Right cardiac atrium (tissue), 5 donors: ENCODE data around the gene MIAT. TPM values are rescaled to one million over a fixed set of nuclear protein-coding genes. Genes with fewer than 3 reads are reported as not detected.

Experiments
- ATAC-seq, 2 donors: fragments of 200-7000 bp; cut with Tn5 transposase; one replicate each; pipeline versions ENCODE4 v1.8.0 to v1.9.1; 2020; ENCODE audit warnings: moderate library complexity in 2 of 2, mild to moderate bottlenecking in 1 of 2
- DNase-seq, 3 donors: peaks; one replicate each; pipeline ENCODE4 v3.0.0-alpha.2; 2020
- H3K27ac ChIP-seq: one replicate; pipeline ENCODE4 v1.5.1; 2013; ENCODE audit warnings: mild to moderate bottlenecking, low read length, control low read depth, moderate library complexity
- H3K27me3 ChIP-seq: one replicate; pipeline ENCODE4 v1.6.1; 2013; ENCODE audit not compliant: control insufficient read depth, insufficient read depth
- H3K4me1 ChIP-seq: one replicate; pipeline ENCODE4 v1.6.1; 2013; ENCODE audit warnings: low read length; ENCODE audit not compliant: control insufficient read depth, insufficient read depth
- H3K4me3 ChIP-seq: one replicate; pipeline ENCODE4 v1.5.1; 2013; ENCODE audit warnings: low read length, control low read depth
- H3K9me3 ChIP-seq: one replicate; pipeline ENCODE4 v1.6.1; 2013; ENCODE audit warnings: low read length; ENCODE audit not compliant: control insufficient read depth
- WGBS: extraction: QIAGEN DNeasy Blood & Tissue Kit; methylation state at CpG from one replicate; pipeline ENCODE4 v1.1.7; 2013; 5-methylcytosine and 5-hydroxymethylcytosine counted together
- intact Hi-C, 4 donors: fragments of 100-400 bp; cut with DNase I; formaldehyde crosslinking; loops; one replicate each; pipeline versions ENCODE4 v1.11.0 to v1.14.0; 2022 to 2023
- polyA plus RNA-seq: library from polyadenylated mRNA; stranded (reverse); fragments of 200-250 nt; gene quantifications from one replicate; pipeline ENCODE4 v1.2.3, GENCODE V29; 2013
- total RNA-seq, 4 donors: library from RNA; stranded (reverse); fragmentation: NEBNext Ultra II Directional; extraction: Animal tissue kit (Norgen Biotek cat#: 25700); gene quantifications; one replicate each; pipeline ENCODE4 v1.2.1, GENCODE V29; 2021
- donor health status: healthy with polysubstance abuse.
- donor health status: DM: no; HTN: yes; CAD: no.
- donor health status: DM: no; HTN: no; CAD: no.
- donor health status: DM: no; HTN: yes; CAD: no; lungs with severe emphysema.
- donor health status: DM: yes; HTN: yes; CAD: no.

The MIAT gene
- total and polyA plus RNA-seq, 5 donors = 0.45 to 2.7 (median 1.5) TPM

DNA sequence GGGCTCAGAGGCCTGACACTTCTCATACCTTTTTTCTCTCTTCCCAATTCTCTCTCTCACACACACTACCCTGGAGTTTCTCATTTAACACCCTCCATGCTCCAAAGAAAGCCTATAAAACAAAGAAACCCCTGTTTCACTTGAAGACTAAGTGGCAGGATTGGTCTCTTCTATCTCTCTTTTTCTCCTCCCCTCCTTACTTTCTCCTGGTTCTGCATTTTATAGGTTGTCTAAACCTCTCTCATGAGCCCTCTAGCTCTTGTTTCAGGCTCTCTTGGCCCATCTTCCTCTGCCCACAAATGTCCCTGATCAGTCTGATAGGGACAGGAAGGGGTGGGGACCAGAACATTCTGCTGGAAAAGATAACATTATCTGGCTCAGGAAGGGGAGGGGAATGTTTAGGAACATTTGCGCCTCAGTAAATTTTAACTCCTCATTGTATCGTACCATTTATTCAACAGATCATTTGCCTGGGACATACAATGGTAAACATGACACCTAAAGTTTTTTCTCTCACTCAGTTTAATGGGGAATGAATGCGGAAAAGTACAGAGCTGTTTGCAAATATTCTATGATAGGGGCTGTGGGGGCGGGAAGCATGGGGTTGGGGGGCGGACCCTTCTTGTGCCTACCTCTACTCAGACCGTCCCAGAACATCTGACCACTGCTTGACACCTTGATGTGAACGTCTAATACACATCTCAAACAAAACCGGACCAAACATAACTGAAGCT is 24.8 kb upstream of the MIAT start:
- 47% methylated on average over 8 of the region's 8 CpGs for WGBS
- no peak for DNase-seq
- Histone ChIP-seq H3K27ac (peak overlapping the region; percentile 58), H3K9me3 (peaks cover 2% of the 10 kb centered on the region), H3K27me3 (no peaks in the 10 kb centered on the region), H3K4me1 (peaks cover 2% of the 10 kb centered on the region), H3K4me3 (no peak overlapping the region)
- intact Hi-C loops = no loop called here
- ATAC-seq = peak; percentile 81 to 96

DNA sequence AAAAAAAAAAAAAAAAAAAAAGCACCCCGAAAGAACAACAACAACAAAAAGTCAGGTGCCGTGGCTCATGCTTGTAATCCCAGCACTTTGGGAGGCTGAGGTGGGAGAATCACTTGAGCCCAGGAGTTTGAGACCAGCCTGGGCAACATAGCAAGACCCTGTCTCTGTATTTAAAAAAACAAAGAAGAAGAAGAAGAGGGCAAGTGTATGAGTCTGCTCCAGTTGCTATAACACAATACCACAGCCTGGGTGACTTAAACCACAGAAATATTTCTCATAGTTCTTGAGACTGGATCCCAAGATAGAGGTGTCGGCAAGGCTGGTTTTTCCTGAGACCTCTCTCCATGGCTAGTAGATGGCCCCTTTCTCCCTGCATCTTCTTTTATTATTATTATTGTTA is 23.2 kb upstream of the MIAT start:
- Histone ChIP-seq H3K4me1 (peaks cover 2% of the 10 kb centered on the region), H3K27ac (no peak overlapping the region), H3K27me3 (no peaks in the 10 kb centered on the region), H3K4me3 (no peak overlapping the region), H3K9me3 (peaks cover 2% of the 10 kb centered on the region)
- 96% methylated on average over 3 of the region's 3 CpGs for WGBS
- DNase-seq (no peak), ATAC-seq (no peak)
- intact Hi-C loops = no loop called here

GRCh38 chr22:26635117-26635516 is 22.3 kb upstream of the MIAT start:
- intact Hi-C loops = no loop called here
- H3K4me3 ChIP-seq = no peak overlapping the region
- peaks cover 2% of the 10 kb centered on the region for H3K9me3 ChIP-seq
- no peak overlapping the region for H3K27ac ChIP-seq
- ATAC-seq (no peak), DNase-seq (no peak)
- 80% methylated on average over 2 of the region's 2 CpGs for WGBS
- no peaks in the 10 kb centered on the region for H3K27me3 ChIP-seq
- peaks cover 2% of the 10 kb centered on the region for H3K4me1 ChIP-seq

- no peaks in the 10 kb centered on the region for H3K27me3 ChIP-seq
- H3K4me3 ChIP-seq = no peak overlapping the region
- no peak overlapping the region for H3K27ac ChIP-seq
- no peak for ATAC-seq
- intact Hi-C loops = no loop called here
- H3K4me1 ChIP-seq = peaks cover 2% of the 10 kb centered on the region
- no peaks in the 10 kb centered on the region for H3K9me3 ChIP-seq
- no peak for DNase-seq
- WGBS = 42% methylated on average over 1 of the region's 1 CpG
These were observed 21.1 kb upstream of the MIAT start for GRCh38 chr22:26636296-26636695.

DNA sequence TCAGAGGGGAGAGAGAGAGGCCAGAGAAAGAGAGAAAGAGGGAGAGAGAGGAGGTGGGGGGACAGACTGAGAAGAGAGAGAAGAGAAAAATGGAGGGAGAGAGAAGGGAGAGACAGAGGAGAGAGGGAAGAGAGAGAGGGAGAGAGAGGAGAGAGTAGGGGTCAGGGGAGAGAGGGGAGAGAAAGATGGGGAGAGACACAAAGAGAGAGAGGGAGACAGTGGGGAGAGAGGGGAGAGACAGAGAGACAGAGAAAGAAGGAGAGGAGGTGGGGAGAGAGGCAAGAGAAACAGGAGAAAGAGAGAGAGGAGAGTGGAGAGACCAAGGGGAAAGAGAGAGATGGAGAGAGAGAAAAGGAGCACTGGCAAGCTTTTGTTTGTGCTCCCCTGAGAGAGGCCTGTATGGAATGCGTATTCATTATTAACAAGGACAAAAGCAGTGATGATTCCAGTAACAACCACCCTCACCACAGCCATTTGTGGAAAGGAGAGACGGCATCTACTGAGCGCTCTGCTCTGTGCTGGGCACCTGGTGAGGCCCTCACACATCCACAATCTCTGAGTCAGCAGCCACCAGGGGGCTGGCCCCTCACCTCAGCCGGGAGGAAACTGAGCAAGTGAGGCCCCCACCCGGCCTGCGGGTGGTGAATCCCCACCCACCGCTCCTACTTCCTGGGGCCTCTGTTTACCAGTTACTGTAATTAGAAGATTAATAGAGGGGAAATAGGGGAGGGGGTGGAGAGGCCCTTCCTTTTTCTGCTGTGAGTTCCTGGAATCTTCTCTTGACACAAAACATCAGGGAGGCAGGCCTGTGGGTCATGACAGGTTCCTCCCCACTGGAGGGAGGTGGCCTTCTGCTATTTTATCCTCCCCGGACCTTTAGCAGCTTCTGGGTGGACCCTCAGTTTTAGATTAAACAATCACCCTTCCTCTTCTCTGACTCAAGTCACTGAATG is 14.6 kb upstream of the MIAT start:
- Histone ChIP-seq H3K4me1 (peaks cover 3% of the 10 kb centered on the region), H3K9me3 (no peaks in the 10 kb centered on the region), H3K27ac (peak overlapping the region; percentile 63), H3K27me3 (no peaks in the 10 kb centered on the region), H3K4me3 (no peak overlapping the region)
- DNase-seq = peak in 2 of 3 donors; percentile 63 to 79
- intact Hi-C loops = no loop called here
- ATAC-seq = peak; percentile 3 to 65
- 27% methylated on average over 8 of the region's 8 CpGs for WGBS

DNA sequence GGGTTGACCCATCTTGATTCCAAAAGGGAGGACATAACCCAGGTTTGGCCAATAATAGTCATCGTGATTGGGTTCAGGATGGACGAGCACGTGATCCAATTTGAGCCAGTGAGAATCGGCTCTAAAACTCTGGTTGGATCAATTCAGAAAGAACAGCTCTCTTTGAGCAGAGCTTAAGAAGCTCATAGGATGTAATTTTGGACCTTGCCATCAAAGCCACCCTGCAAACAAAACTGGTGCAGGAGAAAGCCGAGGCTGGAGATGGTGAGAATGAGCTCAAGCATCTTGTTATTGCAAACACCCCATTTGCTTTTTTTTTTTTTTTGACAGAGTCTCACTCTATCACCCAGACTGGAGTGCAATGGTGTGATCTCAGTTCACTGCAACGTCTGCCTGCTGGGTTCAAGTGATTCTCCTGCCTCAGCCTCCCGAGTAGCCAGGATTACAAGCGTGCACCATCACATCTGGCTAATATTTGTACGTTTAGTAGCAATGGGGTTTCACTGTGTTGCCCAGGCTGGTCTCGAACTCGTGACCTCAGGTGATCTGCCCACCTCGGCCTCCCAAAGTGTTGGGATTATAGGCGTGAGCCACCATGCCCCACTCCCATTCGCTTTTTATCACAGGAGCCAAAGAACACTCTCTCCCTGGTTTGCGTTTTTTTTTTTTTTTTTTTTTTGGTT is 13.8 kb upstream of the MIAT start:
- ATAC-seq (no peak), DNase-seq (no peak)
- 80% methylated on average over 15 of the region's 15 CpGs for WGBS
- no peak overlapping the region for H3K27ac ChIP-seq
- H3K9me3 ChIP-seq = no peaks in the 10 kb centered on the region
- intact Hi-C loops = no loop called here
- no peaks in the 10 kb centered on the region for H3K27me3 ChIP-seq
- no peak overlapping the region for H3K4me3 ChIP-seq
- peaks cover 3% of the 10 kb centered on the region for H3K4me1 ChIP-seq

DNA sequence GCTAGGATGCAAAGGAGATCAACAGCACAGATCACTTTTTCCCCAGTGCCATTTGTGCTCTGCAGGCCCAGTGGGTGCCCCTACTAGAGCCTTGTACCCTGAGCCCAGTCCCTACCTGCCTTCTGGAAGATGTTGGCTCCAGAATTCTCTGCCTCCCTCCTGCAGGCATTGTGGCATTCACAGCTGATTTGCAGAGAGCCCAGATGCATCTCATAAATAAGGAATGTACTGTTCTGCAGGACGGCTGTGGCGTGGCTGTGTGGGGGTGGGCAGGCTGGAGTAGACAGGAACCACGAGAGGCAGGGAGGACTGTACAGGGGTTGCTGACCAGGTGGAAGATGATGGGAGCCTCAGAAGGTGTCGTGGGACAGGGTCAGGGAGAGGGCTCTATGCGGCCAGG is 11.2 kb upstream of the MIAT start:
- peaks cover 3% of the 10 kb centered on the region for H3K4me1 ChIP-seq
- no peak for ATAC-seq

DNA sequence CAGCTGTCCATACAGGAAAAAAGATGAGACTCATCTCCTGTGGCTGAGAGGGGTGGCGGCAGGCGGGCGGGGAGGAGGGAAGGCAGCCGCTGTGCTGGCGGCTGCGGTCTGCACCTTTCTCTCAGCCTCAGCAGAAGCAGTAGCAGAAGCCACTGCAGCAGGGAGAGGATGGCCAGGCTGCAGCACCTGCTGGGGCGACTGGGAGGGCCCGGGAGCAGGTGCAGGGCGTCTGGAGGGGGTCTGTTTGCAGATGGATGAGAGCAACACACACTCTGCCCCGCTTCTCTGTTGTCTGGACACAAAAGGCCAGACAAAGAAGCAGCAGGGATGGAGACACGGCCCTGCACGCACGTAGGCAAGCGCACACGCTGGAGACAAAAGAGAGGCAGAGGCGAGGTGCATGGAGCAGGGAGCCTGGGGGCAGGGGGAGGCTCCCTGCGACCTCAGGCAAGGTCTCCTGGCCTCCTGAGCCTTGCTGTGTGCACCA is 9.3 kb upstream of the MIAT start:
- peaks cover 3% of the 10 kb centered on the region for H3K4me1 ChIP-seq
- no peak overlapping the region for H3K4me3 ChIP-seq
- WGBS = 21% methylated on average over 17 of the region's 17 CpGs
- H3K27me3 ChIP-seq = no peaks in the 10 kb centered on the region
- ATAC-seq = no peak
- H3K27ac ChIP-seq = no peak overlapping the region
- no peak for DNase-seq
- no peaks in the 10 kb centered on the region for H3K9me3 ChIP-seq
- intact Hi-C loops = no loop called here

More for the DNA sequence above, 11.2 kb upstream of the MIAT start:
- Histone ChIP-seq H3K4me3 (no peak overlapping the region), H3K27ac (no peak overlapping the region), H3K27me3 (no peaks in the 10 kb centered on the region), H3K9me3 (no peaks in the 10 kb centered on the region)
- intact Hi-C loops = no loop called here
- 44% methylated on average over 5 of the region's 5 CpGs for WGBS
- no peak for DNase-seq

GRCh38 chr22:26648528-26649388 is 8.6 kb upstream of the MIAT start:
- intact Hi-C loops = no loop called here
- WGBS = 71% methylated on average over 6 of the region's 6 CpGs
- no peaks in the 10 kb centered on the region for H3K9me3 ChIP-seq
- DNase-seq = no peak
- H3K4me3 ChIP-seq = no peak overlapping the region
- no peak for ATAC-seq
- H3K4me1 ChIP-seq = peaks cover 3% of the 10 kb centered on the region
- no peaks in the 10 kb centered on the region for H3K27me3 ChIP-seq
- H3K27ac ChIP-seq = no peak overlapping the region

DNA sequence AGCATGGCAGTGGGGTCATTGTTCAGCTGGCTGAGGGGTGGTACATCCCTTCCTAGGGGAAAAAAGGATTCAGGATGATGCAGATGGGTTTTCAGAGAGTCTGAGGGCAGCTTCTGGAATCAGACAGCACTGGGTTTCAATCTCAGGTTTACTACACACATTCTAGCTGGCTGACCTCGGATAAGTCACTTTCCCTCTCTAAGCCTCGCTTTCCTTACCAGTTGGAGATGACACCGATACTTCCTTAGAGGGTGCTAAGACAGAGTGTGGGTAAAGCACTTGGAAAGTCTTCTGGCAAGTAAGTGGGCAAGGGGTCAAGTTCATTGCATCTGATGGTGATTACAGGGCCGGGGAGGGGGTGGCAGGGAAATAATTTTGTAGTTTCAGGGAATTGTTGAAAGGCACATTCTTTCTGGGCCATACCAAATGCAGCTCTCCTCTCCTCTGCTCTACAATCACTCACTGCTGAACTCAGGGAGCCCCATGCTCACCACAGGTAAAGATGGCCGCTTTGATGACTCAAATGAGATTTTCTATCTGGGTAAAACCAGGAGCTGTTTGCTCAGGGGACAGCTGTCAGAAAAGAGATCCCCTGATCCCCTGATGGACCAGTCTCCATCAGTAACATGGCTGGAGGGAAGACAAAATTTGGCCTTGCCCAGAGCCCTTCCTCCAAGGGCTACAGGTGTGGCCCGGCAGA is 6.5 kb upstream of the MIAT start:
- no peak for ATAC-seq
- Histone ChIP-seq H3K4me3 (no peak overlapping the region), H3K9me3 (no peaks in the 10 kb centered on the region), H3K27me3 (no peaks in the 10 kb centered on the region), H3K4me1 (no peaks in the 10 kb centered on the region), H3K27ac (no peak overlapping the region)
- no peak for DNase-seq
- intact Hi-C loops = no loop called here
- WGBS = 77% methylated on average over 6 of the region's 6 CpGs
